GM18520 (cell line): ENCODE measurements around the gene TRIM66.

ENCODE experiments used
- ATAC-seq: cut with Tn5 transposase; IDR thresholded peaks from one replicate; pipeline ENCODE4 v1.9.1; 2021; ENCODE audit not compliant: unreplicated experiment

TRIM66 gene

GRCh38 chr11:8577791-8578581, 104.5 kb downstream of the TRIM66 start:
- no peak for ATAC-seq

- ATAC-seq, result no peak
Measured at GRCh38 chr11:8574798-8575197, 107.7 kb downstream of the TRIM66 start.

DNA sequence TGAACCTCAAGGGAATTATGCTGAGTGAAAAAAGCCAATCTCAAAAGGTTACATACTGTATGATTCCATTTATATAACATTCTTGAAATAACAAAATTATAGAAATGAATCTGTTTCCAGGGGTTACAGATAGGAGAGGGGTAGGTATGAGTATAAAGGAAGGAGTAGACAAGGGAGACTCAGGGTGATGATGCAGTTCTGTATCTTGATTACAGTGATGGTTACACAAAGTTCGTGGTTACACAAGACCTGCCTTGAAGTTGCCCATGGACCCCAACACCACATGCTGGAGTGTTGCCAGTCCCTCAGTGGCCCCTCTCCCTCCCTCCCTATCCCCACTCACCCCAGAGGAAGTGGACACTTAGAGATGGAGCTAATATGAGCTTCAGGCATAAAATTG, 108.7 kb downstream of the TRIM66 start:
- ATAC-seq, result no peak

DNA sequence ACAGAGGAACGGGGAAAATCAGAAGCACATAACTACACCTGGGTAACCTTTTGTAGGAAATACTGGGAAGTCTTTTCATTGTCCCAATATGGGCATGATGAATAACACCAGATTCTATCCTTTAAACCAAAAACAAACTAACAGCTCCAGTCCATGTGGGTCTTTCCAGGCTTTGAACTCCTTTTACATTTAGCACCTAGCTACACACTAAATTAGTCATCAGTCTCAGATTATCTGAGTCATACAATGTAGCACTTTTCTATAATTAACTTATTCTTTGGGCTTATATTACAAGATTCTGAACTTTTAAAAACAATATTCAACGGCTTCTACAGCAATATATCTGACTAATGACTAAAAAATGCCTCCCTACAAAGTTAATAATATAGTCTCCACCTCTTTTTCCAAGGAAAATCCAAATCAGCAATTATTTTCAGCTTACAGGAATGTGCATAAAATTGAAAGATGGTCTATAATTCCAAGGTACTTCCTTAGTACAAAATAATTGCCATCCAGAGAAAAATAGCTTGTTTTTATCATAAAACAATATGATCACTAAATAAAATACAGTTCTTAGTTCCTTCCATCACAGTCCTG, 114.8 kb downstream of the TRIM66 start:
- ATAC-seq, result peak; percentile 54

GRCh38 chr11:8566613-8567210, 115.8 kb downstream of the TRIM66 start:
- no peak for ATAC-seq

- no peak for ATAC-seq
Measured at GRCh38 chr11:8564526-8564925, 117.9 kb downstream of the TRIM66 start.
